Central memory CD8-positive, alpha-beta T cell (primary cell): ENCODE data around the gene WFS1.

Experiments
- ATAC-seq: fragments of 150-1000 bp; cut with Tn5 transposase; replicated peaks from 2 replicates; pipeline ENCODE4 v1.10.0; 2022; ENCODE audit warnings: mild to moderate bottlenecking, moderate FRiP score, moderate number of reproducible peaks; ENCODE audit not compliant: poor library complexity, severe bottlenecking; ENCODE audit errors: extremely low read depth
- DNase-seq, 2 donors: peaks; one replicate each; pipeline ENCODE4 v3.0.0; 2021; ENCODE audit warnings: low spot score in 2 of 2
- H3K27ac Mint-ChIP-seq: one replicate; pipeline ENCODE4 v1.8.0; 2022; ENCODE audit warnings: low read depth, mild to moderate bottlenecking, moderate library complexity, mixed read lengths
- H3K27me3 Mint-ChIP-seq: one replicate; pipeline ENCODE4 v1.8.0; 2022; ENCODE audit warnings: mixed read lengths
- H3K36me3 Mint-ChIP-seq: one replicate; pipeline ENCODE4 v1.8.0; 2022; ENCODE audit warnings: mild to moderate bottlenecking, moderate library complexity, mixed read lengths; ENCODE audit not compliant: insufficient read depth
- H3K4me1 Mint-ChIP-seq: one replicate; pipeline ENCODE4 v1.8.0; 2022; ENCODE audit warnings: mixed read lengths
- H3K4me3 Mint-ChIP-seq: one replicate; pipeline ENCODE4 v1.8.0; 2022; ENCODE audit warnings: mild to moderate bottlenecking, moderate library complexity, mixed read lengths
- H3K9me3 Mint-ChIP-seq: one replicate; pipeline ENCODE4 v1.8.0; 2022; ENCODE audit warnings: mixed read lengths

The WFS1 gene

DNA sequence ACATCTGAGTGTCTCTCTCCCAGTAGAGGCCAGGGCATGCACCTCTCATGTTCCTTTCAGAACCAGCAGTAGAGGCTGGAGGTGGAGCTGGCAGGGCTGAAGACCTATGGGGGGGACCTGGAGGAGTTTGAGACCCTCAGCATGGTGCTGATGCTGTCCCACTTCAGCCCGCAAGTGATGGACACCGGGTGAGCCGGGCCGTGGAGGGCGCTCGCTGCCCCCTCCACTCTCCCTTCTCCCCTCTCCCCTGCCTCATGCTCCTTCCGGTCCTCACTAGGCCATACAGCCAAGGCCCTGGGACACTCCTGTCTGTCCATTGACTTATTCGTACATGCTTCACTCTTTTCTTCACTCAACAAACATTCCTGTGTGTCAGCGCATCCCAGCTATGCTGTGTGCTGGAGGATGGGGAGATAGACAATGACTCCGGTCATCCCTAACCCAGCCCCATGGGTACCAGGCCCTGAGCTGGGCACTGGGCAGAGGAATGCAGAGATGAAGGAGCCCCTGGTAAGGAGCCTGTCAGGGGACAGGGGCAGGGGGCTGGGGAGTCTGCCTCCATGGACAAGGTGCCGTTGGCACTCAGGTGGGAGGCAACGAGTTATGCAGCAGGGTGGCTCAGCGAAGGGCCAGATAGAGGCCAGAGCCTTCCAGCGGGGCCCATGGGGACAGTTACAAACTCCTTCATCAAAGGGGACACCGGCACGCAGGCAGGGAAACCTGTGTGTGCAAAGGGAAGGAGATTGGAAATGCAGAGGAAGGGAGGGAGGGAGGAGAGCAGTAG, 28.4 kb upstream of the WFS1 start:
- no peaks in the 10 kb centered on the region for H3K4me1 Mint-ChIP-seq
- H3K36me3 Mint-ChIP-seq = peaks cover 4% of the 10 kb centered on the region
- H3K9me3 Mint-ChIP-seq = peaks cover 6% of the 10 kb centered on the region
- no peak for ATAC-seq
- no peak overlapping the region for H3K4me3 Mint-ChIP-seq
- DNase-seq = no peak
- H3K27me3 Mint-ChIP-seq = peaks cover 37% of the 10 kb centered on the region
- no peak overlapping the region for H3K27ac Mint-ChIP-seq

DNA sequence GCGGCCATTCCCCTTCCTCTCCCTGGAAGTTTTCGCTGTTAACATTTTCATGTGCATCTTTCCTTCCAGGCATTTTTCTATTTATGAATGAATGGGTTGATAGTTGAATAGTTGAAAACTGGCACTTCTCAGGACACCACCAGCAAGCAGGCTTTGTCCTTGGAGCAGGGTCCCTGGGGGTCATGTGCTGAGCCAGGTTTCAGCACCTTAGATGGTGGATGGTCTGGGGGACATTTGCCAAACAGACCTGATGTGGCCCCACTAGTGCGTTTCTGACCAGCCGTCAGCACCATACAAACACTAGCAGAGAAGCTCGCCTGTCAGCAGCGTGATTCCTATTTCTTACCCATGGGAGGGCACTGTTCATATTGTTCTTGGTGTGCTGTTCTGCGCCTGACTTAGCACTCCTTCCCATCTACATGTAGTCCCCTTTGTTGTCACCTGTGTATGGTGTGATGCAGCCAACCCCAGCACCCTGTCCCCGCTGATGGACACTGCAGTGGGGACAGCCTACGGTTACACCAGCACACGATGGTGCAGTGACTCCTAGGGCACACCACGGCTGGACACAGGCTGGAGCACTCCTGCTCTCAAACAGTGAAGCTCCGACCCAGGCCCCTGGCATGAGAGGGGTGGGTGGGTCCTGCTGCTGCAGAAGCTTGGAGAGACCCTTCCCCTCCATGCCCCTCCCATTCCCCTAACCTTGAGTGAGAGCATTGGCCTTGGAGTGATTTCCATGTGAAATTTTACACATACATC, 27.2 kb upstream of the WFS1 start:
- peaks cover 6% of the 10 kb centered on the region for H3K9me3 Mint-ChIP-seq
- H3K36me3 Mint-ChIP-seq = peaks cover 4% of the 10 kb centered on the region
- no peak overlapping the region for H3K27ac Mint-ChIP-seq
- DNase-seq = no peak
- peaks cover 49% of the 10 kb centered on the region for H3K27me3 Mint-ChIP-seq
- H3K4me1 Mint-ChIP-seq = no peaks in the 10 kb centered on the region
- no peak overlapping the region for H3K4me3 Mint-ChIP-seq
- ATAC-seq = no peak

DNA sequence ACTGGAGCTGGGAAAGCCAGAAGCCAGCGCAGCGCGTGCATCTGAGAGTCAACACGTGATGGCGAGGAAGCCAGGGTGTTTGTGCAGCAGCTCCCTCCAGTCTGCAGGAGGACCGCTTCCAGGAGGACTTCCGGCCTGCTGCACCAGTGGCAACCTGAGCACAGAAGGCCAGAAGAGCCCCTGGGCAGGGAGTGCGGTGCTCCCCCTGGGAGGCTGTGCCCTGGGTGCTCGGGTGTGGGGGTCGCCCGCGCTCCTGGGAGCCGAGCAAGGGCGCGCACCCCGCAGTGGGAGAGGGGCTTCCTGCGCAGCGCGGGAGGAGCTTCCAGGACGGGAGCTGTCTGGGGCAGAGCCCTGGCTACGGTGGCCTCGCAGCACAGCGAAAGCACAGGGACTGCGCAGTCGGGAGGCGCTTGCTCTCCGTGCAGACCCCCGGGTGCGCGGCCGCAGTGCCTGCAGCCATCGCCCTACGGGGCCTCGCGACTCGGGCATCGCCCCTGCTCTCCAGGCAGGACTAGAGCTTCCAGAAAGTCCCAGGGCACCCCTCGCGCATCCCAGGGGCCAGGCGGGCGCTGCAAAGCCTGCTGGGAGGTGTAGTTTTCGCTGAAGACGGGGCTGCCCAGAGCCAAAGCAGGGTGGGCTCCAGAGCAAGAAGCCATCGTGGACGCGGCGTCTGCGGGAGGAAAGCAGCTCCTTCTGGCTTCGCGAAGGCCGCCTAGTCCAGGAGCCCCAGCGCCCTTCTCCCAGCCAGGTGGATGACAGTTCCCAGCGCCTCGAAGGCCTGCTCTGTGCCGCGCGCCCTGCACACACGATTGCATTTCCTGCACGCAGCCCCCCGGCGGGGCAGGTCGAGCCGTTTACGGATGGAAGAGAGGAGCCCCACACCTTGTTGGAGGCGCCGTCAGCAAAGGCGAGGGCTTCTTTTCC, 24.1 kb upstream of the WFS1 start:
- Mint-ChIP-seq H3K4me3 (no peak overlapping the region), H3K4me1 (peaks cover 2% of the 10 kb centered on the region), H3K27me3 (peaks cover 65% of the 10 kb centered on the region), H3K27ac (no peak overlapping the region), H3K36me3 (peaks cover 4% of the 10 kb centered on the region), H3K9me3 (peaks cover 6% of the 10 kb centered on the region)
- DNase-seq (no peak), ATAC-seq (no peak)

DNA sequence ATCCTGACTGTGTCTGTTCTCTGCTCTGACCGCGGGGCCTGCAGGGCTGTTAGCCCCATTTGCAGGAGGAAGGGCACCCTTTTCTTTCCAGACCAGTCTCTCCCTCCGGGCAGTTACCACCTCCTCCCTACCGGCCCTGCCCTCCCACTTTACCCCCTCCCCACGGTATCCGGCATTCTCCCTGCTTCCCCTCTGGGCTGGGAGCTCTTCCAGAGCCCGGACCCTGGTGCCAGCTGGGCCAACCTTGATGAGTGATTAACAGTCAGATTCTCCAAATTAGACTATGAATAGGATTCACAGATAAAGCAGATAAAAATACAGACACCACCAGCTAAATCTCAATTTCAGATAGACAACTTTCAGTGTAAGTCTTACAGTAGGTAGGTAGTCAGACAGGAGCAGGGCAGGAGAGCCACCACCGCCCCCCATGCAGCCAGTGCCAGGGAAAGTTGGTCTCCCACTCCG, 23.4 kb upstream of the WFS1 start:
- Mint-ChIP-seq H3K4me3 (no peak overlapping the region), H3K9me3 (peaks cover 6% of the 10 kb centered on the region), H3K27me3 (peaks cover 65% of the 10 kb centered on the region), H3K36me3 (peaks cover 4% of the 10 kb centered on the region), H3K27ac (no peak overlapping the region), H3K4me1 (peaks cover 6% of the 10 kb centered on the region)
- no peak for ATAC-seq
- DNase-seq = no peak

DNA sequence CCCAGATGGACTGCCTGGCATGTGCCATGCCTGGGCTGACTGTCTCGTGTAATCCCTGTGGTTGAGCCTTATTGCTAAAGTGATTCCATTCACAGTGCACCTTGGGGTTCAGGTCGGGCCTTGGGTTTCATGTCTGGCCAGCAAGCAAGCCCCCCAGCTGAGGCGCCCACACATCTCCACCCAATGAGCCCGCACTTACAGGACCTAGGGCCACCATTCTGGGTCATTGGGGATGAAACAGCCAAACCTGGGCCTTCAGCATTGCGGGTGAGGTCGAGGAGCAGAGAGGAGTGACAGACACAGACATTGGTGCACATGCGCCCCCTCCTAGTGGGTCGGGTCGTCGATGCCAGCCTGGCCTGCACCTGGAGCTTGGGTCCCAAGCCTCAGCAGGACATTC, 21.3 kb upstream of the WFS1 start:
- peaks cover 53% of the 10 kb centered on the region for H3K27me3 Mint-ChIP-seq
- peaks cover 2% of the 10 kb centered on the region for H3K36me3 Mint-ChIP-seq
- H3K9me3 Mint-ChIP-seq = peaks cover 6% of the 10 kb centered on the region
- H3K4me3 Mint-ChIP-seq = no peak overlapping the region
- no peak for ATAC-seq
- no peak for DNase-seq
- H3K27ac Mint-ChIP-seq = no peak overlapping the region
- H3K4me1 Mint-ChIP-seq = peaks cover 6% of the 10 kb centered on the region

DNA sequence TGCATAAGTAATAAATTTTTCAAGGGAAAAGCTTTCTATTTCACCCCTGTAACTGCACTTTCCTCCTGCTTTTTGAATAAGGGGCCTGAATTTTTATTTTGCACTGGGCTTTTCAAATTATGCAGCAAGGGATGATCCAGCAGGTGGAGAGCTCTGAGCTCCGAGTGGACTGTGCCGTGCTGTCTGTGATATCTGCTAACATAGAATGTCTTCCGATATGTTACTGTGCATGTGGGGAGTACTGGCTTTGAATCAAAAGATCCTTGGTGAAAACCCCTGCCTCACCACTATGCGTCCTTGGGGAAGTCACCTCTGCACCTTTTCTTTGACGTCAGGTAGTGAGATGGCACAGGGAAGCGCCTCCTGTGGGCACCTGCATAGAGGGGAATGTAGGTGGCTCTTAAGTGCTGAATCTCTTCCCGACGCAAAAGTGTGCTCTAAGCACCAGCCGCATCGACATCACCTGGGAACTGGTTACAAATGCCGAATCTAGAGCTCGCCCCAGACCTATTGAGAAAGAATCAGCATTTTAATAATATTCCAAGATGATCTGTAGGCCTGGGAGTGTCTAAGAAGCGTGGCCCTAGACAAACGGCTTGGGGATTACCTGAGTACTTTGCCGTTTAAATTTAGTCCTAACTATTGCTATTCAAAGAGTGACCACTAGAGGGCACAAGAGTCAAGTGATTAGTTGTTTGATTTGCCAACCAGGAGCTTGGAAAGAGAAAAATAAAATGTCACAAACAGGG, 19.2 kb upstream of the WFS1 start:
- H3K27me3 Mint-ChIP-seq = peaks cover 44% of the 10 kb centered on the region

DNA sequence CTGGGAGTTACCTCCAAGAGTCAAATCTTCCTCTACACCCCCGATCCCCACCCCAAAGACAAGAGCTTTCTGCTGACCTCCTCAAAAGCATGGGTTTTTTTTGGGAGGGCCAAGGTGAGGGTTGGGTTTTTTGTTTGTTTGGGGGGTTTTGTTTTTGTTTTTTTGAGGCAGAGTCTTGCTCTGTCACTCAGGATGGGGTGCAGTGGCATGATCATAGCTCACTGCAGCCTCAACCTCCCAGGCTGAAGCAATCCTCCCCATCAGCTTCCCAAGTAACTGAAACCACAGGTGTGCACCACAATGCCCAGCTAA, 18.7 kb upstream of the WFS1 start:
- Mint-ChIP-seq H3K27me3 (peaks cover 47% of the 10 kb centered on the region), H3K36me3 (no peaks in the 10 kb centered on the region), H3K4me1 (peaks cover 6% of the 10 kb centered on the region), H3K4me3 (no peak overlapping the region), H3K9me3 (no peaks in the 10 kb centered on the region), H3K27ac (no peak overlapping the region)
- DNase-seq = no peak
- ATAC-seq = no peak

More for the DNA sequence above, 19.2 kb upstream of the WFS1 start:
- Mint-ChIP-seq H3K4me1 (peaks cover 6% of the 10 kb centered on the region), H3K4me3 (no peak overlapping the region), H3K9me3 (no peaks in the 10 kb centered on the region), H3K36me3 (no peaks in the 10 kb centered on the region), H3K27ac (no peak overlapping the region)
- ATAC-seq = peak; percentile 43
- DNase-seq = no peak

DNA sequence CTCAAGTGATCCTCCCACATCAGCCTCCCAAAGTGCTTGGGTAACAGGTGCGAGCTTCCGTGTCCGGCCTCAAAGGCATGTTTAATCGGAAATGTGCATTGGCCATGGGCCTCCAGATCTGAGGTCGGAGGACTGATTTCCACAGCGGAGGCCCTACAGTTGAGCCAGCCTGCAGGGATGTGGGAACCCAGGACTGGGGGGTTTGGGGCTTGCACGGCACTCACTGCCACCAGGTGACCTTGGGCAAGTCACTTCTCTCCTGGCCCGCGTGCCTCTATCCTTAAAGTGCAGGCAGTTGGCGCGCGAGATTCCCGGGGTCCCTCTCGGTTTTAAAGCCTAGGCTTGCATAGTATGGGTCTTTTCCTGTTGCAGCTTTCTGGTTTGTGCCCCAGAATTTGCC, 18.3 kb upstream of the WFS1 start:
- Mint-ChIP-seq H3K4me3 (no peak overlapping the region), H3K9me3 (no peaks in the 10 kb centered on the region), H3K27me3 (peaks cover 47% of the 10 kb centered on the region), H3K27ac (no peak overlapping the region), H3K36me3 (no peaks in the 10 kb centered on the region), H3K4me1 (peaks cover 6% of the 10 kb centered on the region)
- DNase-seq (no peak), ATAC-seq (no peak)

DNA sequence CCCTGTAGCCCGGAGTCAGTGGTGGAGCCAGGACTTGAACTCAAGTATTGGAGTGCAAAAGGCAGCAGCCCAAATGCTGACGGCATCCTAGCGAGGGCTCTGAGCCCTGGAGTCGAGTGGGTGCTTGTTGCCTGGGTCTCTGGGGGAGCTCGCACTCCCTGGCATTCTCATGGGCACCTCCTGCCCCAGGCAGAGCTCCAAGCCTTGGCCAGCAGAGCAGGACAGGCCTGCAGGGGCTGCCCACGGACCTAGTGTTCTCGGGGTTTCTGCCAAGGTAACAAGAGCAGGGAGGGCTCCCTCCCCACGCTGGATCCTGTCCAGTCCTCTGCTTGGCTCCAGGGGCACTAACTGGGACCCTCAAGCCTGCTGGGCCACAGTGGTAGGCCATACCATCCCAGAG, 17.6 kb upstream of the WFS1 start:
- DNase-seq (no peak), ATAC-seq (no peak)
- H3K9me3 Mint-ChIP-seq = no peaks in the 10 kb centered on the region
- H3K27ac Mint-ChIP-seq = no peak overlapping the region
- H3K36me3 Mint-ChIP-seq = no peaks in the 10 kb centered on the region
- H3K4me3 Mint-ChIP-seq = no peak overlapping the region
- H3K27me3 Mint-ChIP-seq = peaks cover 47% of the 10 kb centered on the region
- H3K4me1 Mint-ChIP-seq = peaks cover 10% of the 10 kb centered on the region

DNA sequence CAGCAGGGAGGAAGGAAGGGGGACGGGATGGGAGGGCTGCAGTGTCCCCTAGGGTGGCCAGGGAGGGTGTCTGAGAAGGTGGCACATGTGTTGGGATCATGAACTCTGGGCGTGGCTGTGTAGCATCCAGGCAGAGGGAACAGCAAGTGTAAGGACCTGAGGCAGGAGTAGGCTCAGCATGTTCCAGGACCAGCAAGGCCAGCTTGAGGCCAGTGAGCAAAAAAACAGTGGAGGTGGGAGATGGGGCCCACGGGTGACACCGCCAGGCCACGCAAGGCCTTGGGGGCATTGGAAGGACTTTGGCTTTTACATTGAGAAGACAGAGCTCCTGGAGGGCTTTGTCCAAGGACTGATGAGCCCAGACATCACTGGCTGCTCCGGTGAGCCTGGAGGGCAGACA, 16.5 kb upstream of the WFS1 start:
- Mint-ChIP-seq H3K36me3 (no peaks in the 10 kb centered on the region), H3K27me3 (peaks cover 45% of the 10 kb centered on the region), H3K9me3 (no peaks in the 10 kb centered on the region), H3K4me3 (no peak overlapping the region), H3K4me1 (peaks cover 14% of the 10 kb centered on the region), H3K27ac (no peak overlapping the region)
- no peak for ATAC-seq
- no peak for DNase-seq

DNA sequence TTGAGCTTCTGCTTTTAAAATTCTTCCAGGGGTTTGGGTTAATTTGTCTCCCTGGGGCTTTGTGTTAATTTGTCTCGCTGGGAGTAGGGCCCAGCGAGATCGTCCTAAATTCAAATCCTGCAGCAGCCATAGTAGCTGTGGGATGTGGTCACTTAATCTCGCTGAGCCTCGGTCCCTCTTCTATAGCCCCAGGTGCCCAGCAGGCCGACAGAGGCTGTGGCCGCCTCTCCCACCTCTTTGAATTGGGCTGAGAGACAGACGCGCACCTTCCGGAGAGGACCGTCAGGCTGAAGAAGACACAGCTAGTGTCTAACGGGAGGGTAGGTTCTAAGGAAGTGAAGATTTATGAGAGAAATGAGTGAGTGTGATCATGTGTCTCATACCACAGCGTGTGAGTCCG, 15.7 kb upstream of the WFS1 start:
- Mint-ChIP-seq H3K9me3 (no peaks in the 10 kb centered on the region), H3K36me3 (no peaks in the 10 kb centered on the region), H3K27ac (no peak overlapping the region), H3K4me3 (no peak overlapping the region), H3K4me1 (peaks cover 14% of the 10 kb centered on the region), H3K27me3 (peaks cover 37% of the 10 kb centered on the region)
- DNase-seq (no peak), ATAC-seq (no peak)

DNA sequence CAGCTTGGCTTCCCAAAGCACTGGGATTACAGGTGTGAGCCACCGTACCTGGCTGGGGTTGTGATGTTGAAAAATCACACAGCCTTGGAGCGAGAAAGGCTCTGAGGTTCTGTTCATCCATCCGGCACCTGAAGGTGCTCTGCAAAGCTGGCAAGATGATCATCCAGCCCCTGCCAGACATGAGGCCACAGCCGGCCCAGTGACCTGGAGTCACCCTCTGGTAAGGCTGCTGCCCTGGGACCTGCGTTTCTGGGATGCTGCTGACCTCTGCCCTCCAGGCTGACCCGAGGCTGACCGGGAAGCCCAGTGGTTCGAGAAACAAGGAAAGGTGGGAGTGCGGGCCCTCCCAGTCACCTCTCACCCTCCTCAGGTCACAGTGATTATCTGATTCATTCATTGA, 13.5 kb upstream of the WFS1 start:
- Mint-ChIP-seq H3K4me3 (no peak overlapping the region), H3K27me3 (peaks cover 50% of the 10 kb centered on the region), H3K9me3 (no peaks in the 10 kb centered on the region), H3K27ac (no peak overlapping the region), H3K4me1 (peaks cover 8% of the 10 kb centered on the region), H3K36me3 (no peaks in the 10 kb centered on the region)
- DNase-seq (no peak), ATAC-seq (no peak)
